ENCODE data around the gene PLSCR4. TPM values are rescaled to one million over a fixed set of nuclear protein-coding genes. Genes with fewer than 3 reads are reported as not detected.
"Not testable (repeated sequence)": the region's sequence is repeated elsewhere in the genome, so short reads cannot be mapped to it uniquely, and the experiment has no call there.

Gene PLSCR4
- total RNA-seq, 2 donors from 2014 or later, result 27.9 to 37.6 TPM

GRCh38 chr3:146256851-146257486 is 6.1 kb upstream of the PLSCR4 start:
- intact Hi-C loops (cut with DNase I), result no loop called here
- DNase-seq, result no peak
- no peak for ATAC-seq

- intact Hi-C loops (cut with DNase I), result not testable (repeated sequence)
Observed at GRCh38 chr3:146252445-146252844, 1.5 kb upstream of the PLSCR4 start.

GRCh38 chr3:146249921-146250320 is 984 bp downstream of the PLSCR4 start:
- DNase-seq, result no peak
- intact Hi-C loops (cut with DNase I), result no loop called here
- no peak for ATAC-seq

More at GRCh38 chr3:146252445-146252844, 1.5 kb upstream of the PLSCR4 start:
- not testable (repeated sequence) for DNase-seq, ATAC-seq

- intact Hi-C loops (cut with DNase I), result no loop called here
- no peak for ATAC-seq
- no peak for DNase-seq
Observed at GRCh38 chr3:146247911-146248310, 3.0 kb downstream of the PLSCR4 start.

GRCh38 chr3:146246526-146246925 is 4.4 kb downstream of the PLSCR4 start:
- ATAC-seq (no peak), DNase-seq (no peak)
- intact Hi-C loops (cut with DNase I), result no loop called here

- no peak for ATAC-seq
- intact Hi-C loops (cut with DNase I), result no loop called here
- DNase-seq, result no peak
Observed at GRCh38 chr3:146243559-146243958, 7.3 kb downstream of the PLSCR4 start.

GRCh38 chr3:146241523-146242240 is 9.2 kb downstream of the PLSCR4 start:
- intact Hi-C loops (cut with DNase I), result no loop called here
- DNase-seq (no peak), ATAC-seq (peak; percentile 57 to 84)

GRCh38 chr3:146233487-146233886 is 17.4 kb downstream of the PLSCR4 start:
- no peak for ATAC-seq
- intact Hi-C loops (cut with DNase I), result no loop called here

GRCh38 chr3:146227486-146227885 is 23.4 kb downstream of the PLSCR4 start:
- DNase-seq (no peak), ATAC-seq (peak in 1 of 2 donors; percentile 68)
- intact Hi-C loops (cut with DNase I), result no loop called here

More at GRCh38 chr3:146233487-146233886, 17.4 kb downstream of the PLSCR4 start:
- DNase-seq, result no peak

- ATAC-seq (no peak), DNase-seq (no peak)
- intact Hi-C loops (cut with DNase I), result no loop called here
Observed at GRCh38 chr3:146226881-146227280, 24.0 kb downstream of the PLSCR4 start.

- intact Hi-C loops (cut with DNase I); DNase-seq; ATAC-seq: not testable (repeated sequence)
Observed at GRCh38 chr3:146225458-146225857, 25.4 kb downstream of the PLSCR4 start.

- DNase-seq (no peak), ATAC-seq (no peak)
- intact Hi-C loops (cut with DNase I), result no loop called here
Observed at GRCh38 chr3:146223401-146224373, 27.2 kb downstream of the PLSCR4 start.

- intact Hi-C loops (cut with DNase I), result no loop called here
- peak; percentile 69 to 76 for ATAC-seq
- no peak for DNase-seq
Observed at GRCh38 chr3:146222204-146223046, 28.5 kb downstream of the PLSCR4 start.

- ATAC-seq (peak in 1 of 2 donors; percentile 45), DNase-seq (no peak)
- intact Hi-C loops (cut with DNase I), result no loop called here
Observed at GRCh38 chr3:146221276-146221675, 29.6 kb downstream of the PLSCR4 start.

- ATAC-seq (no peak), DNase-seq (peak; percentile 30)
- intact Hi-C loops (cut with DNase I), result loop anchor here (1.0 to 10.0 kb wide), 3 partner anchors 107 to 356 kb away; no protein-coding TSS in a partner anchor
Observed at GRCh38 chr3:146218880-146219866, 31.7 kb downstream of the PLSCR4 start.

GRCh38 chr3:146217324-146217723 is 33.6 kb downstream of the PLSCR4 start:
- ATAC-seq, result no peak
- no peak for DNase-seq
- intact Hi-C loops (cut with DNase I), result loop anchor here (2.0 to 10.0 kb wide), 2 partner anchors 357 to 359 kb away; no protein-coding TSS in a partner anchor

GRCh38 chr3:146214493-146214892 is 36.4 kb downstream of the PLSCR4 start:
- intact Hi-C loops (cut with DNase I), result loop anchor here in 1 of 2 donors (10.0 kb wide), 1 partner anchor 360 kb away; no protein-coding TSS in a partner anchor
- no peak for DNase-seq
- ATAC-seq, result no peak
